ENCODE data around the gene KLHL29. TPM values are rescaled to one million over a fixed set of nuclear protein-coding genes. Genes with fewer than 3 reads are reported as not detected.
A peak's percentile ranks its signal among the peaks of the same experiment; 100 is the strongest.

Gene KLHL29
- polyA plus RNA-seq, 1 donor from 2014 or later = 42.4 TPM

DNA sequence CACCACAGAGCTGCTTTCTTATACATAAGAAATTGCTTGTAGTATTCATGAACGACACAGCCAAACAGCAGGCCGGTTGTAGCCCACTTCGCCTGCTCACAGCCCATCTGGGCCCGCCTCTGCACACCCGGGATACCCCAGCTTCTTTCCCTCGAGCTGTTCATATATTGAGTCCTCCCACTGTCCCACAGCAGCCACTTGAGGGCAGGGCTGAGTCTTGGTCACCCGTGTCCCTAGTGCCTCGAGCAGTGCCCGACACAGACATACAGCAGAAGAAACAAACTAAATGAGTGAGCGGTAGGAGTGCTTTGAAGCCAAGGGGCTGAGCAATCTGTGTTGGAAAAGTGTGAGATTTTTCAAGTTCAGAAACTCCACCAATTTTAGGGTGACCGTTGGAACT lies 251.4 kb downstream of the KLHL29 start:
- Histone ChIP-seq H3K9me2 (ENCODE audit: insufficient read depth, low read length) (no peaks in the 10 kb centered on the region), H3K27me3 (ENCODE audit: insufficient read depth, low read depth, low read length) (no peaks in the 10 kb centered on the region), H3K4me3 (ENCODE audit: low read length) (no peak overlapping the region), H3K9ac (ENCODE audit: low read length) (no peak overlapping the region), H3K36me3 (ENCODE audit: insufficient read depth, low read length) (no peaks in the 10 kb centered on the region), H3K27ac (ENCODE audit: low read length) (no peak overlapping the region), H3K9me3 (ENCODE audit: low read length) (no peaks in the 10 kb centered on the region), H3F3A (ENCODE audit: insufficient read depth, low read length, poor library complexity, severe bottlenecking) (no peaks in the 10 kb centered on the region), H4K20me1 (ENCODE audit: insufficient read depth) (no peaks in the 10 kb centered on the region), H2AFZ (ENCODE audit: low read depth, low read length) (no peak overlapping the region), H3K4me2 (ENCODE audit: low read length) (no peak overlapping the region), H3K79me2 (replicated peaks; ENCODE audit: insufficient read depth, low read length) (no peaks in the 10 kb centered on the region)
- TF ChIP-seq EZH2 (IDR thresholded peaks at IDR 0.05; ENCODE audit: borderline replicate concordance, insufficient read depth, low read length, poor library complexity, severe bottlenecking) = no peak
- TF ChIP-seq, protein P1, sequence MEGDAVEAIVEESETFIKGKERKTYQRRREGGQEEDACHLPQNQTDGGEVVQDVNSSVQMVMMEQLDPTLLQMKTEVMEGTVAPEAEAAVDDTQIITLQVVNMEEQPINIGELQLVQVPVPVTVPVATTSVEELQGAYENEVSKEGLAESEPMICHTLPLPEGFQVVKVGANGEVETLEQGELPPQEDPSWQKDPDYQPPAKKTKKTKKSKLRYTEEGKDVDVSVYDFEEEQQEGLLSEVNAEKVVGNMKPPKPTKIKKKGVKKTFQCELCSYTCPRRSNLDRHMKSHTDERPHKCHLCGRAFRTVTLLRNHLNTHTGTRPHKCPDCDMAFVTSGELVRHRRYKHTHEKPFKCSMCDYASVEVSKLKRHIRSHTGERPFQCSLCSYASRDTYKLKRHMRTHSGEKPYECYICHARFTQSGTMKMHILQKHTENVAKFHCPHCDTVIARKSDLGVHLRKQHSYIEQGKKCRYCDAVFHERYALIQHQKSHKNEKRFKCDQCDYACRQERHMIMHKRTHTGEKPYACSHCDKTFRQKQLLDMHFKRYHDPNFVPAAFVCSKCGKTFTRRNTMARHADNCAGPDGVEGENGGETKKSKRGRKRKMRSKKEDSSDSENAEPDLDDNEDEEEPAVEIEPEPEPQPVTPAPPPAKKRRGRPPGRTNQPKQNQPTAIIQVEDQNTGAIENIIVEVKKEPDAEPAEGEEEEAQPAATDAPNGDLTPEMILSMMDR (IDR thresholded peaks at IDR 0.05; ENCODE audit: poor library complexity, severe bottlenecking) = no peak
- TF ChIP-seq RAD21 (conservative IDR thresholded peaks at IDR 0.05) = no peak
- no peak for TF ChIP-seq POLR2AphosphoS5 (IDR thresholded peaks at IDR 0.05)
- TF ChIP-seq, protein P2, sequence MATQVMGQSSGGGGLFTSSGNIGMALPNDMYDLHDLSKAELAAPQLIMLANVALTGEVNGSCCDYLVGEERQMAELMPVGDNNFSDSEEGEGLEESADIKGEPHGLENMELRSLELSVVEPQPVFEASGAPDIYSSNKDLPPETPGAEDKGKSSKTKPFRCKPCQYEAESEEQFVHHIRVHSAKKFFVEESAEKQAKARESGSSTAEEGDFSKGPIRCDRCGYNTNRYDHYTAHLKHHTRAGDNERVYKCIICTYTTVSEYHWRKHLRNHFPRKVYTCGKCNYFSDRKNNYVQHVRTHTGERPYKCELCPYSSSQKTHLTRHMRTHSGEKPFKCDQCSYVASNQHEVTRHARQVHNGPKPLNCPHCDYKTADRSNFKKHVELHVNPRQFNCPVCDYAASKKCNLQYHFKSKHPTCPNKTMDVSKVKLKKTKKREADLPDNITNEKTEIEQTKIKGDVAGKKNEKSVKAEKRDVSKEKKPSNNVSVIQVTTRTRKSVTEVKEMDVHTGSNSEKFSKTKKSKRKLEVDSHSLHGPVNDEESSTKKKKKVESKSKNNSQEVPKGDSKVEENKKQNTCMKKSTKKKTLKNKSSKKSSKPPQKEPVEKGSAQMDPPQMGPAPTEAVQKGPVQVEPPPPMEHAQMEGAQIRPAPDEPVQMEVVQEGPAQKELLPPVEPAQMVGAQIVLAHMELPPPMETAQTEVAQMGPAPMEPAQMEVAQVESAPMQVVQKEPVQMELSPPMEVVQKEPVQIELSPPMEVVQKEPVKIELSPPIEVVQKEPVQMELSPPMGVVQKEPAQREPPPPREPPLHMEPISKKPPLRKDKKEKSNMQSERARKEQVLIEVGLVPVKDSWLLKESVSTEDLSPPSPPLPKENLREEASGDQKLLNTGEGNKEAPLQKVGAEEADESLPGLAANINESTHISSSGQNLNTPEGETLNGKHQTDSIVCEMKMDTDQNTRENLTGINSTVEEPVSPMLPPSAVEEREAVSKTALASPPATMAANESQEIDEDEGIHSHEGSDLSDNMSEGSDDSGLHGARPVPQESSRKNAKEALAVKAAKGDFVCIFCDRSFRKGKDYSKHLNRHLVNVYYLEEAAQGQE (IDR thresholded peaks at IDR 0.05; ENCODE audit: borderline replicate concordance) = no peak
- TF ChIP-seq TAF1 (IDR thresholded peaks at IDR 0.05; ENCODE audit: low read depth) = no peak
- no peak for TF ChIP-seq SMC3 (conservative IDR thresholded peaks at IDR 0.05; ENCODE audit: poor library complexity)
- no peak for TF ChIP-seq EP300 (conservative IDR thresholded peaks at IDR 0.05; ENCODE audit: poor library complexity, severe bottlenecking)
- no peak for TF ChIP-seq MXI1 (conservative IDR thresholded peaks at IDR 0.05; ENCODE audit: poor library complexity, severe bottlenecking)

DNA sequence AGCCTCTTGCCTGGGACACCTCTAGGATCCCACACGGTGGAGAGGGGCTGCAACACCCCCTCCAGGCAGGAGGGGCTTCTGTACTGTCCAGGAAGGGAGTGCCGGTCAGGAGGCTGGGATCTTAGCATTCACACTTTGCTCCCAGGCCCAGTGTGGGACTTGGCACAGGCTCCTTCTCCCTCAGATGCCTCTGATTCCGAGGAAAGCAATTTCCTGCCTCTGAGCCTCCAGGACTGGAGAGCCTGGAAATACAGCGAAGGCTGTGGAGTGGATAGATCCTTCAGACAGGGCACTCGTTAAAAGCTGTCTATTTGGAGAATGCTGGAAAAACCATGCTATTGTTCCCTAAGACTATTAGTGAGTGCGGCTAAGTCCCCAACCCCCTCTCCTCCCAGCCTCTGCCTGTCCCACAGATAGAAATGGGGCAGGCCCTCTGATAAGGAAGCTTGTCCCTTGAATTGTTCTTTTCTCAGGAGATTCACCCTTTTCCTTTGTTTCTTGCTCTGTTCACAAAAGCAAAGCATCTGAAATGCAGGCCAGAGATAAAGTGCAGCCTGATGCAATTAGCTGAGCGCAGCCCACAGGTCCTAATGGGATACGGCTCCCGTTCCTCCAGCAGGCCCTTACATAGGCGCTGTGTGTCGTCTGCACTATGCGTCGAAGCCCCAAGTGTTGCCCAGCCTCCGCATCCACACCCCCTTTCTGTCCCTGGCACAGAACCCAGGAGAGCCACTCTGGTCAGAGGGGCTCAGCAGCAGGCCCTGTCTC lies 252.2 kb downstream of the KLHL29 start:
- no peaks in the 10 kb centered on the region for H3K9me3 ChIP-seq (ENCODE audit: low read length)
- TF ChIP-seq POLR2AphosphoS5 (IDR thresholded peaks at IDR 0.05) (peak; percentile 13), EP300 (conservative IDR thresholded peaks at IDR 0.05; ENCODE audit: poor library complexity, severe bottlenecking) (no peak)
- H3K4me3 ChIP-seq (ENCODE audit: low read length) = no peak overlapping the region
- H3K9ac ChIP-seq (ENCODE audit: low read length) = peak overlapping the region; percentile 54
- H3K27me3 ChIP-seq (ENCODE audit: insufficient read depth, low read depth, low read length) = no peaks in the 10 kb centered on the region
- no peak overlapping the region for H3K4me2 ChIP-seq (ENCODE audit: low read length)
- H3K9me2 ChIP-seq (ENCODE audit: insufficient read depth, low read length) = no peaks in the 10 kb centered on the region
- H2AFZ ChIP-seq (ENCODE audit: low read depth, low read length) = no peak overlapping the region
- H4K20me1 ChIP-seq (ENCODE audit: insufficient read depth) = no peaks in the 10 kb centered on the region
- no peaks in the 10 kb centered on the region for H3F3A ChIP-seq (ENCODE audit: insufficient read depth, low read length, poor library complexity, severe bottlenecking)
- peak overlapping the region; percentile 58 for H3K27ac ChIP-seq (ENCODE audit: low read length)
- no peaks in the 10 kb centered on the region for H3K36me3 ChIP-seq (ENCODE audit: insufficient read depth, low read length)
- H3K79me2 ChIP-seq (replicated peaks; ENCODE audit: insufficient read depth, low read length) = no peaks in the 10 kb centered on the region
